Loucy (cell line): ENCODE data around the gene DAB1.

ENCODE experiments used
- H2AFZ ChIP-seq: fragments of 200-600 bp; sonication (generic); 2 replicates; pipeline ENCODE4 v1.6.0; 2016; ENCODE audit warnings: antibody characterized with exemption, mild to moderate bottlenecking, low read length, moderate library complexity
- H3F3A ChIP-seq: fragments of 200-600 bp; 2 replicates; pipeline ENCODE4 v1.6.0; 2016; ENCODE audit warnings: antibody characterized with exemption, low read depth, mild to moderate bottlenecking
- H3K27me3 ChIP-seq: fragments of 200-600 bp; sonication (generic); 2 replicates; pipeline ENCODE4 v1.6.1; 2014; ENCODE audit warnings: low read length, mild to moderate bottlenecking; ENCODE audit not compliant: insufficient read depth, poor library complexity, severe bottlenecking
- H3K36me3 ChIP-seq: fragments of 200-600 bp; sonication (generic); 2 replicates; pipeline ENCODE4 v1.6.1; 2016; ENCODE audit warnings: low read length; ENCODE audit not compliant: insufficient read depth
- H3K4me1 ChIP-seq: fragments of 200-600 bp; sonication (generic); 2 replicates; pipeline ENCODE4 v1.5.1; 2014; ENCODE audit warnings: low read length, mild to moderate bottlenecking; ENCODE audit not compliant: insufficient read depth, poor library complexity, severe bottlenecking
- H3K4me2 ChIP-seq: fragments of 200-600 bp; sonication (generic); 2 replicates; pipeline ENCODE4 v1.6.0; 2014; ENCODE audit warnings: antibody characterized with exemption, low read length, low read depth, mild to moderate bottlenecking; ENCODE audit not compliant: poor library complexity, severe bottlenecking
- H3K4me3 ChIP-seq: fragments of 200-600 bp; sonication (generic); 2 replicates; pipeline ENCODE4 v1.5.1; 2014; ENCODE audit warnings: low read length, mild to moderate bottlenecking, mixed read lengths; ENCODE audit not compliant: poor library complexity, severe bottlenecking
- H3K79me2 ChIP-seq: fragments of 200-600 bp; sonication (generic); 2 replicates; pipeline ENCODE4 v1.6.1; 2014; ENCODE audit warnings: low read length; ENCODE audit not compliant: insufficient read depth
- H3K9ac ChIP-seq: fragments of 200-600 bp; sonication (generic); 2 replicates; pipeline ENCODE4 v1.6.0; 2014; ENCODE audit warnings: mild to moderate bottlenecking, low read depth, low read length, moderate library complexity; ENCODE audit not compliant: poor library complexity, severe bottlenecking
- H3K9me2 ChIP-seq: fragments of 200-600 bp; sonication (generic); replicated peaks from 2 replicates; pipeline ENCODE4 v1.6.1; 2016; ENCODE audit warnings: low read depth, low read length, mixed read lengths
- H3K9me3 ChIP-seq: fragments of 200-600 bp; sonication (generic); 2 replicates; pipeline ENCODE4 v1.6.1; 2014; ENCODE audit warnings: mild to moderate bottlenecking, antibody characterized with exemption, low read length, low read depth; ENCODE audit not compliant: insufficient read depth
- H4K20me1 ChIP-seq: fragments of 200-600 bp; sonication (generic); 2 replicates; pipeline ENCODE4 v1.6.0; 2014; ENCODE audit warnings: antibody characterized with exemption, low read length, mild to moderate bottlenecking; ENCODE audit not compliant: insufficient read depth, poor library complexity, severe bottlenecking
- CTCF ChIP-seq: fragments of 200-600 bp; sonication (generic); conservative IDR thresholded peaks from 2 replicates; pipeline ENCODE4 v1.5.1; 2014; ENCODE audit warnings: mild to moderate bottlenecking, antibody characterized with exemption, low read length
- EZH2phosphoT487 ChIP-seq: fragments of 200-600 bp; IDR thresholded peaks from 2 replicates; pipeline ENCODE4 v1.6.1; 2018; ENCODE audit warnings: antibody characterized with exemption, mild to moderate bottlenecking, moderate library complexity, borderline replicate concordance

DAB1 gene

GRCh38 chr1:57316861-57317260 is 107.0 kb downstream of the DAB1 start:
- H3K9me2 ChIP-seq = no peaks in the 10 kb centered on the region
- no peaks in the 10 kb centered on the region for H3K36me3 ChIP-seq
- H4K20me1 ChIP-seq = no peaks in the 10 kb centered on the region
- no peak overlapping the region for H3K4me3 ChIP-seq
- no peaks in the 10 kb centered on the region for H3K79me2 ChIP-seq
- H3K9ac ChIP-seq = no peak overlapping the region
- TF ChIP-seq EZH2phosphoT487 (no peak), CTCF (no peak)
- H3K4me2 ChIP-seq = no peak overlapping the region
- no peaks in the 10 kb centered on the region for H3K9me3 ChIP-seq
- H2AFZ ChIP-seq = no peak overlapping the region
- H3K27me3 ChIP-seq = no peaks in the 10 kb centered on the region
- H3F3A ChIP-seq = no peaks in the 10 kb centered on the region
- H3K4me1 ChIP-seq = peaks cover 7% of the 10 kb centered on the region

- Histone ChIP-seq H3K9ac (no peak overlapping the region), H3K9me2 (no peaks in the 10 kb centered on the region), H3K4me3 (no peak overlapping the region), H3K9me3 (no peaks in the 10 kb centered on the region), H3K4me1 (peaks cover 7% of the 10 kb centered on the region), H2AFZ (no peak overlapping the region), H3K27me3 (no peaks in the 10 kb centered on the region), H3F3A (no peaks in the 10 kb centered on the region), H4K20me1 (no peaks in the 10 kb centered on the region), H3K36me3 (no peaks in the 10 kb centered on the region), H3K79me2 (no peaks in the 10 kb centered on the region), H3K4me2 (no peak overlapping the region)
- TF ChIP-seq CTCF = no peak
- no peak for TF ChIP-seq EZH2phosphoT487
Observed at GRCh38 chr1:57316291-57316690, 107.6 kb downstream of the DAB1 start.

GRCh38 chr1:57312869-57313268 is 111.0 kb downstream of the DAB1 start:
- no peaks in the 10 kb centered on the region for H3K79me2 ChIP-seq
- H3K9me3 ChIP-seq = no peaks in the 10 kb centered on the region
- no peak overlapping the region; the same call in 1 of the 2 replicates for H2AFZ ChIP-seq
- H3K27me3 ChIP-seq = no peaks in the 10 kb centered on the region
- no peak overlapping the region for H3K9ac ChIP-seq
- H3F3A ChIP-seq = no peaks in the 10 kb centered on the region
- no peak overlapping the region for H3K4me3 ChIP-seq
- H3K4me1 ChIP-seq = peaks cover 4% of the 10 kb centered on the region
- TF ChIP-seq EZH2phosphoT487 (no peak), CTCF (no peak)
- no peak overlapping the region for H3K4me2 ChIP-seq
- no peaks in the 10 kb centered on the region for H3K9me2 ChIP-seq
- no peaks in the 10 kb centered on the region for H4K20me1 ChIP-seq
- no peaks in the 10 kb centered on the region for H3K36me3 ChIP-seq
